Suprapubic skin (tissue), 4 donors: ENCODE data around the gene SARM1.

Experiments
- CTCF ChIP-seq, 2 donors: fragments of 200-600 bp in 1 of 2; fragments of 450-650 bp in 1 of 2; sonication (generic) in 1 of 2; IDR thresholded peaks; one replicate each; pipeline ENCODE4 v1.5.1; 2016 to 2019; ENCODE audit warnings: antibody characterized with exemption in 2 of 2, mild to moderate bottlenecking in 1 of 2, moderate library complexity in 1 of 2
- POLR2A ChIP-seq, 2 donors: fragments of 450-650 bp; IDR thresholded peaks; one replicate each; pipeline ENCODE4 v1.6.1; 2017; ENCODE audit warnings: antibody characterized with exemption in 2 of 2, mild to moderate bottlenecking in 2 of 2, moderate library complexity in 2 of 2
- POLR2AphosphoS5 ChIP-seq, 3 donors: sonication (generic); formaldehyde crosslinking; IDR thresholded peaks; one replicate each; pipeline ENCODE4 v1.6.1; 2017; ENCODE audit warnings: antibody characterized with exemption in 3 of 3

- TF ChIP-seq POLR2AphosphoS5 (IDR thresholded peaks at IDR 0.05) (no peak), POLR2A (IDR thresholded peaks at IDR 0.05) (no peak), CTCF (IDR thresholded peaks at IDR 0.05) (no peak)
Observed at GRCh38 chr17:28368915-28369683, 2.4 kb upstream of the SARM1 start.
